ENCODE measurements around the gene AFAP1. TPM values are rescaled to one million over a fixed set of nuclear protein-coding genes. Genes with fewer than 3 reads are reported as not detected.
A peak's percentile ranks its signal among the peaks of the same experiment; 100 is the strongest.

AFAP1 gene
- total and polyA plus RNA-seq, 2 of the 8 experiments (the other 6 are each of a cell fraction or from before 2014, with no cell fraction given), result 3.6 to 18.2 TPM

DNA sequence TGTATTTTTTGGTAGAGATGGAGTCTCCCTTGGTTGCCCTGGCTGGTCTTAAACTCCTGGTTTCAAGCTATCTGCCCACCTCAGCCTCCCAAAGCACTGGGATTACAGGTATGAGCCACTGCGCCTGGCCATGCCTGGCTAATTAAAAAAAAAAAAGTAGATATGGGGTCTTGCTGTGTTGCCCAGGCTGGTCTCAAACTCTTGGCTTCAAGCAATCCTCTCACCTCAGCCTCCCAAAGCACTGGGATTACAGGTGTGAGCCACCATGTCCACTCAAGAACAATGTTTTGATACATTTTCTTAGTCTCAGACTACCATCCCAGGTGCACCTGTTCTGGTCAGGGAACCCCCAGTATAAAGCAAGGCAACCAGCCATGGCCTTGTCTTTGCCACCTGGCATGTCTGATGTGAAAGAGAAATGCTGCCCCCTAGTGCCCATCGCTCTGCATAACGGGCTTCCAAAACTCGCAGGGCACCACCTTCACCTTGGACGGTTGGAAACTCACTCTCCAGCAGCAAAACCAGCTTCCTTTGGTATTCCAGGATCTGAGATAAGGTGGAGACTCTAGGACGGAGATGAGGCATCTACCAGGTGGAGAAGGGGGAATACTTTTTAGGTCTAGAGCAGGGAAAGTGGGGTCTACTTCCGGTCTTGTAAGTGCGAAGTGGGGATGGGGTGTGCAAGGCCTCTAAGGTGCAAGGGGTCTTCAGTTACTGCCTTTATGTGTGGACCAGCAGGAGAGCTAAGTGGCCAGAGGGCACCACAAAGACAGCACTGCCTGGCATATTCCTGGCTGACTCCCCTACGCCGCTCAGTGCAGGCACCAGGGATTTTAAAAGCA is 47.7 kb upstream of the AFAP1 start (continued):
- TF ChIP-seq, protein P1, sequence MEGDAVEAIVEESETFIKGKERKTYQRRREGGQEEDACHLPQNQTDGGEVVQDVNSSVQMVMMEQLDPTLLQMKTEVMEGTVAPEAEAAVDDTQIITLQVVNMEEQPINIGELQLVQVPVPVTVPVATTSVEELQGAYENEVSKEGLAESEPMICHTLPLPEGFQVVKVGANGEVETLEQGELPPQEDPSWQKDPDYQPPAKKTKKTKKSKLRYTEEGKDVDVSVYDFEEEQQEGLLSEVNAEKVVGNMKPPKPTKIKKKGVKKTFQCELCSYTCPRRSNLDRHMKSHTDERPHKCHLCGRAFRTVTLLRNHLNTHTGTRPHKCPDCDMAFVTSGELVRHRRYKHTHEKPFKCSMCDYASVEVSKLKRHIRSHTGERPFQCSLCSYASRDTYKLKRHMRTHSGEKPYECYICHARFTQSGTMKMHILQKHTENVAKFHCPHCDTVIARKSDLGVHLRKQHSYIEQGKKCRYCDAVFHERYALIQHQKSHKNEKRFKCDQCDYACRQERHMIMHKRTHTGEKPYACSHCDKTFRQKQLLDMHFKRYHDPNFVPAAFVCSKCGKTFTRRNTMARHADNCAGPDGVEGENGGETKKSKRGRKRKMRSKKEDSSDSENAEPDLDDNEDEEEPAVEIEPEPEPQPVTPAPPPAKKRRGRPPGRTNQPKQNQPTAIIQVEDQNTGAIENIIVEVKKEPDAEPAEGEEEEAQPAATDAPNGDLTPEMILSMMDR (IDR thresholded peaks at IDR 0.05; ENCODE audit: control extremely low read depth in 1 of 3, insufficient read depth in 1 of 3, low read depth in 1 of 3, low read length in 3 of 3), result peak in 2 of 3 experiments; percentile 93 to 98; a peak in 3 of 4 replicates
- TF ChIP-seq, protein P2, sequence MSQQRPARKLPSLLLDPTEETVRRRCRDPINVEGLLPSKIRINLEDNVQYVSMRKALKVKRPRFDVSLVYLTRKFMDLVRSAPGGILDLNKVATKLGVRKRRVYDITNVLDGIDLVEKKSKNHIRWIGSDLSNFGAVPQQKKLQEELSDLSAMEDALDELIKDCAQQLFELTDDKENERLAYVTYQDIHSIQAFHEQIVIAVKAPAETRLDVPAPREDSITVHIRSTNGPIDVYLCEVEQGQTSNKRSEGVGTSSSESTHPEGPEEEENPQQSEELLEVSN (IDR thresholded peaks at IDR 0.05), result no peak
- TF ChIP-seq RAD21 (IDR thresholded peaks at IDR 0.05 in 1 of 2, conservative IDR thresholded peaks at IDR 0.05 in 1 of 2; ENCODE audit: low read depth in 2 of 2, low read length in 2 of 2), result peak; percentile 99

All from H1 (cell line).